HepG2 (cell line): ENCODE data around the gene ATP23.

Experiments used
- CTCF ChIP-seq: sonication (generic); formaldehyde crosslinking; IDR thresholded peaks from 2 replicates; pipeline ENCODE4 v1.5.0; 2020; ENCODE audit warnings: mild to moderate bottlenecking, missing genetic modification reagents, moderate library complexity
- EZH2 ChIP-seq: conservative IDR thresholded peaks from 2 replicates; pipeline ENCODE4 v1.6.1; 2012; ENCODE audit warnings: mild to moderate bottlenecking, low read depth, low read length, moderate library complexity
- HCFC1 ChIP-seq: fragments of 150-350 bp; IDR thresholded peaks from 2 replicates; pipeline ENCODE4 v1.6.1; 2014; ENCODE audit warnings: low read depth, low read length
- REPIN1 ChIP-seq: sonication (generic); formaldehyde crosslinking; IDR thresholded peaks from 2 replicates; pipeline ENCODE4 v1.8.0; 2022; ENCODE audit warnings: missing genetic modification reagents, low read depth, mild to moderate bottlenecking, borderline replicate concordance
- YY1 ChIP-seq: IDR thresholded peaks from 2 replicates; pipeline ENCODE4 v1.6.1; 2011; ENCODE audit warnings: low read length, low read depth, moderate library complexity, mild to moderate bottlenecking; ENCODE audit not compliant: insufficient read depth, insufficient replicate concordance
- ZNF296 ChIP-seq: sonication (generic); formaldehyde crosslinking; conservative IDR thresholded peaks from 2 replicates; pipeline ENCODE4 v1.5.0; 2020; ENCODE audit warnings: mild to moderate bottlenecking, missing genetic modification reagents
- ZNF556 ChIP-seq: sonication (generic); formaldehyde crosslinking; IDR thresholded peaks from 2 replicates; pipeline ENCODE4 v1.4.0; 2020; ENCODE audit warnings: mild to moderate bottlenecking, missing genetic modification reagents, borderline replicate concordance

DNA sequence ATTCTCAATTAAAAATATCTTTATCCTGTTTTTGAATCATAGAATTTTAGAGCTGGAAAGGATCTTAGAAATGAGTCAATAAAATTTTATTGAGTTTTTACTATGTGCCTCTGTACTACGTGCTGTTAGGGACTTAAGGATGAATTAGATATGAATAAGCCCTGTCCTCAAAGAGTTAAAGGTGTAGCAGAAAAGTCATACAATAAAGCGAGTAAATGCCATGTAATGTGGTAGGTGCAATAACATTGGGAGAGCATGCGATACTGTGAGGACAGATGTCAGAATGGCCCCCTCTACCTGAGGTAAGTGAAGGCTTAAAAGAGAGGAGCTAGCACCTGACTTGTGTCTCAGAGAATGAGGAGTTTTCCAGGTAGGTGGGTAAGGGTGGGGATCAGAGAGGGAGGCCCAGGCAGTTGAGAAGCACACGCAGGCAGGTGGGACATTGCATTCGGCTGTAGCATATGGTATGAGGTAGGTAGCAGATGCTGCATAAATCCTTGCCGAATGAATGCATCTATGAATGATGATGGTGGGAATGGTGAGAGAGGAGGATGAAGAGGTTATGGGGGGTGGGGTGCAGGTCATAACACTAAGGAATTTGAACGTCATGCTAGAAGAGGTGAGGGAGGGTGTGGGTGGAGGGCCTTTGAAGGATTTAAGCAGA lies 35.4 kb upstream of the ATP23 start:
- TF ChIP-seq REPIN1 (CRISPR knock-in tag) = no peak
- no peak for TF ChIP-seq ZNF556 (CRISPR knock-in tag)
- no peak for TF ChIP-seq EZH2
- no peak for TF ChIP-seq CTCF (CRISPR knock-in tag)
- no peak for TF ChIP-seq HCFC1
- no peak for TF ChIP-seq YY1
- TF ChIP-seq ZNF296 (CRISPR knock-in tag) = no peak
